Large intestine (tissue), 3 donors: ENCODE data around the gene GGT6. TPM values are rescaled to one million over a fixed set of nuclear protein-coding genes. Genes with fewer than 3 reads are reported as not detected.

Experiments used
- DNase-seq, 2 donors: peaks; one replicate each; pipeline versions ENCODE4 v3.0.0 to v3.0.0-alpha.2; 2013
- H3K27ac ChIP-seq: one replicate; pipeline ENCODE4 v1.5.1; 2013; ENCODE audit warnings: low read length
- H3K27me3 ChIP-seq: 2 replicates; pipeline ENCODE4 v1.6.1; 2013; ENCODE audit warnings: low read length; ENCODE audit not compliant: control insufficient read depth, insufficient read depth
- H3K36me3 ChIP-seq: 2 replicates; pipeline ENCODE4 v1.6.1; 2013; ENCODE audit warnings: low read length; ENCODE audit not compliant: control insufficient read depth, insufficient read depth
- H3K4me1 ChIP-seq: one replicate; pipeline ENCODE4 v1.6.1; 2013; ENCODE audit warnings: low read length; ENCODE audit not compliant: control insufficient read depth, insufficient read depth
- H3K4me3 ChIP-seq: one replicate; pipeline ENCODE4 v1.5.1; 2013; ENCODE audit warnings: low read length
- H3K9me3 ChIP-seq: one replicate; pipeline ENCODE4 v1.6.1; 2013; ENCODE audit warnings: mild to moderate bottlenecking, low read depth, low read length, moderate library complexity; ENCODE audit not compliant: control insufficient read depth
- WGBS: methylation state at CpG from one replicate; pipeline ENCODE4 v1.1.5; 2013; ENCODE audit warnings: low lambda C conversion rate; ENCODE audit not compliant: insufficient coverage; 5-methylcytosine and 5-hydroxymethylcytosine counted together
- polyA plus RNA-seq: library from polyadenylated mRNA; unstranded; fragments of 120-200 nt; gene quantifications from one replicate; pipeline ENCODE4 v1.2.1, GENCODE V29; 2013

GGT6 gene
- polyA plus RNA-seq, 1 donor: 2.7 TPM

DNA sequence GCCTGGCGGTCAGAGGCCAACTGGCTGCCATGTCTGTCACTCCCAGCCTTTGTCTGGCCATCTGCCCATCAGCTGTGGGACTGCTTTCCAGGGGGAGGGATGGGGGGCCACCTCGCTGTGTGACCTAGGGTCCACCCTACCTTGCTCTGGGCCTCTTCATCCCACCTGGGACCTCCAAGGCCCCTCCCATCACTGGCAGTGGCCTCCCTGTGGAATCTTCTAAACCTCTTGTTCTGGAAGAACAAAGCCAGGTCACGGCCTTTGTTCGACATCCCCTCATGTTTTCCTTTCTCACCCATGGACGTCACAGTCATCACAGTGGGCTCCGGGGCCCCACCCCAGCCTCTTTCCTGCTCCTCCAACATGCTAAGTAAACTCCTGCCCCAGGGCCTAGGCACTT, 37.7 kb downstream of the GGT6 start:
- no peak for DNase-seq
- H3K9me3 ChIP-seq: no peaks in the 10 kb centered on the region
- no peaks in the 10 kb centered on the region for H3K4me1 ChIP-seq
- H3K27ac ChIP-seq: no peak overlapping the region
- peaks cover 5% of the 10 kb centered on the region for H3K36me3 ChIP-seq
- H3K27me3 ChIP-seq: no peaks in the 10 kb centered on the region
- WGBS: 53% methylated on average over 3 of the region's 6 CpGs
- no peak overlapping the region for H3K4me3 ChIP-seq

DNA sequence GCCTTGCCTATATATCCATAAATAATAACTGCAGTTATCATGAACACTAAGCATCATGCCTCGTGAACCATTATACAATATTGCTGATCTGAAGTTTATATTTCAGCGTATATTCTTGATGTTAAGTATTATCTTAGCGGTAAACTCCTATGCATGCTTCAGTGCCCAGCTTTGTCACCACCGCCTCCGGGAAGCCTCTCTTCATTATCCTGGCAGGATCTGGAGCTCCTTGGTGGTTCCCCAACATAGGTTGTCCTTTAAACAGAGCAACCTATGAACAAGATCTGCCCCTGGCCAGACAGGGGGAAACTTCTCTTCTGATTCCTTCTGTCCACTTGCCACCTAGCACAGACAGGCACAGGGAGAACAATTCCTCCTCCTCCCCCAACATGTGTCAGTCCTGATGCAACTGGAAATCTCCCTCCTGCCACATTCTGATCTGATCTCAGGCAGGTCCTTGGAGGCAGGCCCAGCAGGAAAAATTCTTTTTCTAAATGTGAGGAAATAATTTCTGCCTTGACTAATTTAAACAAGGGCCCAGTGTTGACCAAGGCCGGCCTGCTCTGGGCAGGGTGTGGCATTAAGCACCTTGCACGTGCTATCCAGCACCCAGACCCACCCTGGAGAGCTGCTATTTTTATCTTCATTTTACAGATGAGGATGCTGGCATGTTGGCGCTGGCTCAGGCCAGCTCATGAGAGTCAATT, 39.3 kb downstream of the GGT6 start:
- no peaks in the 10 kb centered on the region for H3K27me3 ChIP-seq
- H3K9me3 ChIP-seq: no peaks in the 10 kb centered on the region
- no peak overlapping the region for H3K27ac ChIP-seq
- WGBS: 100% methylated on average over 1 of the region's 8 CpGs
- no peak for DNase-seq
- no peaks in the 10 kb centered on the region for H3K4me1 ChIP-seq
- H3K4me3 ChIP-seq: no peak overlapping the region
- H3K36me3 ChIP-seq: peaks cover 5% of the 10 kb centered on the region

DNA sequence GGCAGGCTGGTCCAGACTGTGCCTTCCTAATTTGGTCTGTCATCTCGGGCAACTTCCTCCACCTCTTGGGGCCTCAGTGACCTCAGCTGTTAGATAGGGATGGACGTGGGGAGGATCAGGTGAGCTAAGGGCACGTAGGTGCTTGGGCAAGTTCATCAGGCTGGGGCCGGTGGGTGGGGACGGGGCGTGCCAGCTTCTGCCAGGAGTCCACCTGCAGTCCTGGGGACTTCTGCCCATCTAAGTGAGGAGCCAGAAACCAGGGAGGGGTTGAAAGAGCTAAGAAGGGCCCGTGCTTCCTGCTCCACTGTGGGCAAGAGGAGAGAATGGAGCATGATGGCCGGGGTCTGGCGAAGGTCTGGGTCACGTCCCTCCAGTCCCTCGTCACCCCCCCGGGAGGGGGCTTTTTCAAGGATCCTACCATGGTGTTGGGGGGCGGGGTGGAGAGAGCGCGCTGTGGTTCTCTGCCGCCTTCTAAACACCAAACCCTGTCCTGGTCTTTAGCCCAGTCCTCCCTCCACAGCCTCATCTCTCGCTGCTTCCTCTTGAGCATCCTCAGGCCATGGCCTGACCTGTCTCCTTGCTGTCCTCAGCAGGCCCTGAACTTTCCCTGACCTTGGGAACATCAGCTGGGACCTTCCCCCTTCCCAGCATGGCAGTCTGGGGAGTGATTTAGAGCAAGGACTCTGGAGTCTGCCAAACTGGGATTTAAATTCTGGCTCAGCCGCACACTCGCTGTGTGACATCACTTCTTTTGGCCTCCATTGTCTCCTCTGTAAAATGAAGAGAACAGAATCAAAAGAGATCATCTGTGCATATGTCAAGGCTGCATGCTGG, 40.1 kb downstream of the GGT6 start:
- WGBS: 100% methylated on average over 1 of the region's 19 CpGs
- H3K27me3 ChIP-seq: no peaks in the 10 kb centered on the region
- H3K4me3 ChIP-seq: no peak overlapping the region
- no peaks in the 10 kb centered on the region for H3K9me3 ChIP-seq
- H3K4me1 ChIP-seq: no peaks in the 10 kb centered on the region
- H3K27ac ChIP-seq: no peak overlapping the region
- peaks cover 3% of the 10 kb centered on the region for H3K36me3 ChIP-seq
- no peak for DNase-seq

DNA sequence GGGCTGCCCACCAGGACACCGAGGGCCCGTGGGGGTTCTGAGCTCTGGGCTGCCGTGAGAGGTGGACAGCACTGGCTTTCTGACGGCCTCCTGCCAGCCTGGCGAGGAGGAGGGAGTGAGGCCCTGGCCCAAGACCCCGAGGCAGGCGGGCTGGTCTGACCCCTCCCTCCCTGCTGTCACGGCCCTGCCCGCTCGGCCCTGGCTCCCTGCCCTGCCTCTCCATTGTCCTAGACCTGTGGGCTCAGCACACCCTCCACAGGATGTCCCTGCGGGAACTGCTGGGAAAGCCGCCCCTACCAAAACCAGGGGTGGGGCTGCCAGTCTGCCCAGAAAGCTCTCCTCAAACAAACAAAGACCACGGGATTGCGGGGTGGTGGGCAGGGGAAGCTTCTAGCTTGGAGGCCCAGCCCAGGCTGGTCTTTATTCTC, 41.0 kb downstream of the GGT6 start:
- WGBS: no CpG with 5 or more reads among the region's 14 CpGs
- no peaks in the 10 kb centered on the region for H3K4me1 ChIP-seq
- H3K27me3 ChIP-seq: no peaks in the 10 kb centered on the region
- DNase-seq: no peak
- no peaks in the 10 kb centered on the region for H3K36me3 ChIP-seq
- no peaks in the 10 kb centered on the region for H3K9me3 ChIP-seq
- no peak overlapping the region for H3K27ac ChIP-seq
- no peak overlapping the region for H3K4me3 ChIP-seq

DNA sequence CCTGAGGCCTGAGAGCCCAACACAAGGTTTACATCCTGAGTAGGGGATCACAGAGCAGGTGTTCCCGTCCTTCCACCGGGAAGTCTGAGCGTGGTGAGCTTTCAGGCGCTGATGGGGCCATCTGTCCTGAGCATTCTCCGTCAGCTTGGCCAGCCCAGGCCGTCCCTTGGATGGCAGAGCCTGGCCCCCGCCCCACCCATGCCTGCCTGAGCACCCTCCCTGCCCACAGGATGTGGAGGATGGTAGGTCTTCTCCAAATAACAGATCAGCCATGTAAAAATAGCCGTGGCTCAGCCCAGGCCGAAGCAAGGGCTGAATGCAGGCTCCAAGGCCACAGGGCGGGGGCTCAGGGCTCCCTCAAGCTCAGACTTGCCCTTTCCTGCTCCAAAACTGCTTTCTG, 41.5 kb downstream of the GGT6 start:
- Histone ChIP-seq H3K9me3 (no peaks in the 10 kb centered on the region), H3K27ac (no peak overlapping the region), H3K27me3 (no peaks in the 10 kb centered on the region), H3K4me1 (peaks cover 4% of the 10 kb centered on the region), H3K4me3 (no peak overlapping the region), H3K36me3 (no peaks in the 10 kb centered on the region)
- WGBS: no CpG with 5 or more reads among the region's 10 CpGs
- no peak for DNase-seq

DNA sequence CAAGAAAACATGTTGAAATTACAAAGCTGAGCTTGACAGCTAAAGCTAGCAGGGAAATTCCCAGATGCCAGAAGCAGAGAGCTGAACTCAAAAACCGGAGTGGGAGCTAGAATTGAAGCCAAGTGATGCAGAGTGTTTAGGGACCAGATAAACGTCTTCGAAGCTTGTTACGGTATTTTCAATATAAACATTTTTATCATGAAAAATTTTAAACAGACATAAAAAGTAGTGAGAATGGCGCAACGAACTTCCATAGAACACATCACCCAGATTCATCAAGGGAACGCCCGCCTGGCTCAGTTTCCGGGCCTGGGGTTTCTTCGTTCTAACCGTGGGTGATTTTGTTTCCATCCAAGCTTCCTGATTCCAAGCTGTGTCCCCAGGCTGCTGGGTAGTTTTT, 43.6 kb downstream of the GGT6 start:
- Histone ChIP-seq H3K4me3 (no peak overlapping the region), H3K36me3 (no peaks in the 10 kb centered on the region), H3K9me3 (no peaks in the 10 kb centered on the region), H3K27me3 (no peaks in the 10 kb centered on the region), H3K4me1 (peaks cover 8% of the 10 kb centered on the region), H3K27ac (peak overlapping the region; percentile 2)
- no peak for DNase-seq
- 67% methylated on average over 3 of the region's 11 CpGs for WGBS

DNA sequence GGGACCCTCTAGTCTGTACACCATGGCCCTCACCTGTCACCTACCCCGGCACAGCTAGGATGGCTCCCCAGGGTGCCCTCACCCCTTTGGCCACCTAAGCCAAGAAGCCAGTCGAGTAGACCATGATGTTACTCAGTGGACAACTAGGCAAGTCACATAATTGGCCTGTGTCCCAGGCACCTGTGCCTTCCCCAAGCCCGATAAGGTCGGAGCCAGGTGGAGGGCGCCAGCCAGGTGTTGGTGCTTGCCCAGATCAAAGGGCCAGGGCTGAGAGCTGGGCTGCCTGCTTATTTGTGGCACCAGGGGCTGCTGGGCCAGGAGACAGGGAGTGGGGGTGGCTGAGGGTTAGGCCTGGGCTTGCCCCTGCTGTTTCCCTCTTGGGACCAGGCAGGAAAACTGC, 44.9 kb downstream of the GGT6 start:
- no peak for DNase-seq
- Histone ChIP-seq H3K36me3 (no peaks in the 10 kb centered on the region), H3K4me1 (peaks cover 8% of the 10 kb centered on the region), H3K9me3 (no peaks in the 10 kb centered on the region), H3K27ac (no peak overlapping the region), H3K4me3 (no peak overlapping the region), H3K27me3 (no peaks in the 10 kb centered on the region)
- WGBS: no CpG with 5 or more reads among the region's 5 CpGs

DNA sequence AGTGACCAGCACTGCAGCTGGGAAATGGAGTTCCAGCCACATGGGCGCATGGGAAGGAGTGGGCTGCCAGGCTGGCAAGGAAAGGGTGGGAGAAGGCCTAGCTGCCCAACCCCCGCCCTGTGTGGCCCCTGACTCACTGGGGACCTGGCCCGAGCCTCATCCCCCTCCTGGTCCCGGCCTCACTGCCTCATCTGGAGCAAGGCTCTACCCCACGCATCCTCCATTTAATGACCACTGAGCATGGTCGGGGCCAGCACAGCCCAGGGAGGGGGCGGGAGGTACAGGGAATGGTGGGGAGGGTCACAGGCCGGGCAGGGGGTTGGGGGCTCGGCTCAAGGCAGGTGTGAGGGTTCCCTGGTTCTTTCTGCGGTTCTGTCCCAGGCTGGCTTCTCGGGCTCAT, 45.6 kb downstream of the GGT6 start:
- peaks cover 3% of the 10 kb centered on the region for H3K9me3 ChIP-seq
- no peaks in the 10 kb centered on the region for H3K27me3 ChIP-seq
- DNase-seq: no peak
- peaks cover 8% of the 10 kb centered on the region for H3K4me1 ChIP-seq
- no CpG with 5 or more reads among the region's 11 CpGs for WGBS
- H3K27ac ChIP-seq: no peak overlapping the region
- no peaks in the 10 kb centered on the region for H3K36me3 ChIP-seq
- H3K4me3 ChIP-seq: no peak overlapping the region

DNA sequence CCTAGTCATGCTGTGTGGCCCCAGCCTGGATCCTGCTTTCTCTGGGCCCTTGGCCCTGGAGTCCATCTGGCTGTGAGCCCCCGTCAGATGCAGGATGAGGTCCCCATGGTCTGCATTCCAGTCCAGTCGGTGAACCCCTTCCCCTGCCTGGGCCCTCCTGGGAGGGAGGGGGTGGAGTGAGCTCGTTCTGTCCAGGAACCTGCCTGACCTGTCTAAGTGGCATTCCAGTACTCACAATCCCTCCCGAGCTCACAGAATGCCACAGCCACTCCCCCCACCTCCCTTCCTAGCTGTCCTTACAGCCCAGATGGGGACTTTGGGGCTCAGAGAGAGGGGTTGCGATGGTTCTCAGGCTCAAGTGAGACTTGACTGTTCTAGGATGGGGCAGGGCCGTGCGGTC, 46.2 kb downstream of the GGT6 start:
- DNase-seq: no peak
- Histone ChIP-seq H3K36me3 (no peaks in the 10 kb centered on the region), H3K4me3 (no peak overlapping the region), H3K4me1 (peaks cover 8% of the 10 kb centered on the region), H3K27ac (no peak overlapping the region), H3K27me3 (no peaks in the 10 kb centered on the region), H3K9me3 (peaks cover 3% of the 10 kb centered on the region)
- WGBS: no CpG with 5 or more reads among the region's 7 CpGs

DNA sequence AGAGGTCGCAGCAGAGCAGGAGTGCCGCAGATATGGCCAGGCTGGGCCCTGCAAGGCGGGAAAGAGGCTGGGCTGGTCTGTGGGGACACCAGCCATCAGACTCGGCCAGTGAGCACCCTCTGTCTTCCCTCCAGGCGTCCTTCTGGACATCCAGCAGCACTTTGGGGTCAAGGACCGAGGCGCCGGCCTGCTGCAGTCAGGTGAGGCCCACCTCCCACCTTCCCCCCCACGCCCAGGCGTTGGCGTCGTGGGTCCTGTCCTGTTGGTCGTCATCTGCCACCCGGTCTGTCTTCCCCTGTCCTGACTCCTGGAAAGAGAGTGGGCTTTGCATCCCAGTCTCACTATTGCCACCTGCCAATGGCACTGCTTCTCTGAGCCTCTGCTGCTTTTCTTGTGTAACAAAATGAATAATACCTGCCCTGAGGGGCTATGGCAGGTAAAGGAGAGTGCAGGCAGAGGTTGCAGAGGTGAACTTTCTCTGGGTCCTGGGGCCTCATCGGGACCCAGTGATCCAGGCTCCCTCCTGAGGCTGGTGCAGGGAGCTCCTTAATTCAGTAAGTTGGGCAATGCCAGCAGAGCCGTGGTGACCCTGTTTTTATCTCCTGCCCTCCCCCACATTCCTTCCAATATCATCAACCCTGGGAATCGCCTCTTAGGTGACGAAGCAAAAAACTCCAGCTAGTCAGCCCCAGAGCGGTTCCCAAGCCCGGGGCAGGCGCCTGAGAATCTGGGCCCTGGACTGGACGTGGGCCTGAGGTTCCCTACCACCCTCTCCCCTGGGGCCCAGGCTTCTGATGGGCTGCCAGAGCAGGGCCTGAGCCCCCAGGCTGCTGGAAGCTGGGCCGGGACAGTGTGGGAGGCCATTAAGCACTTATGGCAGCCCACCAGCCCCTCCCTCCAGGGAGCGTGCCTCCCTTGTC, 47.0 kb downstream of the GGT6 start:
- H3K4me1 ChIP-seq: peaks cover 8% of the 10 kb centered on the region
- H3K36me3 ChIP-seq: no peaks in the 10 kb centered on the region
- H3K9me3 ChIP-seq: peaks cover 3% of the 10 kb centered on the region
- no peak overlapping the region for H3K4me3 ChIP-seq
- no CpG with 5 or more reads among the region's 24 CpGs for WGBS
- no peak overlapping the region for H3K27ac ChIP-seq
- H3K27me3 ChIP-seq: no peaks in the 10 kb centered on the region
- no peak for DNase-seq
